ENCODE data around the gene EPN1.

EPN1 gene

GRCh38 chr19:55658846-55659459, 16.1 kb upstream of the EPN1 start:
- no peak for TF ChIP-seq YY1 (IDR thresholded peaks at IDR 0.05; ENCODE audit: low read depth)
- no peak for TF ChIP-seq FOXM1 (IDR thresholded peaks at IDR 0.05; ENCODE audit: borderline replicate concordance, low read depth)
- no peak for TF ChIP-seq ZBTB7A (IDR thresholded peaks at IDR 0.05; ENCODE audit: low read depth)
- TF ChIP-seq CREB1 (IDR thresholded peaks at IDR 0.05; ENCODE audit: low read depth): no peak
- no peak for TF ChIP-seq MAX (IDR thresholded peaks at IDR 0.05)
- no peak for TF ChIP-seq TEAD4 (IDR thresholded peaks at IDR 0.05)
- TF ChIP-seq EP300 (IDR thresholded peaks at IDR 0.05; ENCODE audit: borderline replicate concordance): no peak
- no peak for TF ChIP-seq TAF1 (IDR thresholded peaks at IDR 0.05; ENCODE audit: low read depth)
- TF ChIP-seq EGR1 (IDR thresholded peaks at IDR 0.05): no peak
- TF ChIP-seq RAD21 (IDR thresholded peaks at IDR 0.05; ENCODE audit: low read depth): no peak

GRCh38 chr19:55659822-55660221, 15.2 kb upstream of the EPN1 start:
- TF ChIP-seq RAD21 (IDR thresholded peaks at IDR 0.05; ENCODE audit: low read depth) (no peak), TCF12 (IDR thresholded peaks at IDR 0.05; ENCODE audit: low read depth) (no peak), TAF1 (IDR thresholded peaks at IDR 0.05; ENCODE audit: low read depth) (no peak), USF1 (IDR thresholded peaks at IDR 0.05) (no peak), CEBPB (IDR thresholded peaks at IDR 0.05) (no peak), REST (IDR thresholded peaks at IDR 0.05; ENCODE audit: low read depth) (no peak), FOXM1 (IDR thresholded peaks at IDR 0.05; ENCODE audit: borderline replicate concordance, low read depth) (no peak), ZBTB7A (IDR thresholded peaks at IDR 0.05; ENCODE audit: low read depth) (no peak), NFIC (IDR thresholded peaks at IDR 0.05) (no peak), EGR1 (IDR thresholded peaks at IDR 0.05) (no peak), YY1 (IDR thresholded peaks at IDR 0.05; ENCODE audit: low read depth) (no peak), TEAD4 (IDR thresholded peaks at IDR 0.05) (no peak), MAX (IDR thresholded peaks at IDR 0.05) (no peak), CREB1 (IDR thresholded peaks at IDR 0.05; ENCODE audit: low read depth) (no peak), EP300 (IDR thresholded peaks at IDR 0.05; ENCODE audit: borderline replicate concordance) (no peak)

- TF ChIP-seq REST (IDR thresholded peaks at IDR 0.05; ENCODE audit: low read depth): no peak
- no peak for TF ChIP-seq CEBPB (IDR thresholded peaks at IDR 0.05)
- TF ChIP-seq NFIC (IDR thresholded peaks at IDR 0.05): no peak
- TF ChIP-seq RAD21 (IDR thresholded peaks at IDR 0.05; ENCODE audit: low read depth): no peak
- no peak for TF ChIP-seq USF1 (IDR thresholded peaks at IDR 0.05)
- TF ChIP-seq ZBTB7A (IDR thresholded peaks at IDR 0.05; ENCODE audit: low read depth): no peak
- no peak for TF ChIP-seq CREB1 (IDR thresholded peaks at IDR 0.05; ENCODE audit: low read depth)
- no peak for TF ChIP-seq YY1 (IDR thresholded peaks at IDR 0.05; ENCODE audit: low read depth)
- no peak for TF ChIP-seq MAX (IDR thresholded peaks at IDR 0.05)
- TF ChIP-seq TAF1 (IDR thresholded peaks at IDR 0.05; ENCODE audit: low read depth): no peak
- TF ChIP-seq TCF12 (IDR thresholded peaks at IDR 0.05; ENCODE audit: low read depth): no peak
- no peak for TF ChIP-seq TEAD4 (IDR thresholded peaks at IDR 0.05)
- no peak for TF ChIP-seq EGR1 (IDR thresholded peaks at IDR 0.05)
- TF ChIP-seq EP300 (IDR thresholded peaks at IDR 0.05; ENCODE audit: borderline replicate concordance): no peak
Measured at GRCh38 chr19:55660404-55660803, 14.6 kb upstream of the EPN1 start.

- TF ChIP-seq EP300 (IDR thresholded peaks at IDR 0.05; ENCODE audit: borderline replicate concordance) (no peak), USF1 (IDR thresholded peaks at IDR 0.05) (no peak), YY1 (IDR thresholded peaks at IDR 0.05; ENCODE audit: low read depth) (no peak), RAD21 (IDR thresholded peaks at IDR 0.05; ENCODE audit: low read depth) (no peak)
Measured at GRCh38 chr19:55660991-55661390, 14.0 kb upstream of the EPN1 start.

- TF ChIP-seq FOXM1 (IDR thresholded peaks at IDR 0.05; ENCODE audit: borderline replicate concordance, low read depth) (no peak), ZBTB7A (IDR thresholded peaks at IDR 0.05; ENCODE audit: low read depth) (no peak), MAX (IDR thresholded peaks at IDR 0.05) (no peak), TAF1 (IDR thresholded peaks at IDR 0.05; ENCODE audit: low read depth) (no peak), RAD21 (IDR thresholded peaks at IDR 0.05; ENCODE audit: low read depth) (no peak), USF1 (IDR thresholded peaks at IDR 0.05) (no peak), EGR1 (IDR thresholded peaks at IDR 0.05) (no peak), CEBPB (IDR thresholded peaks at IDR 0.05) (no peak), TCF12 (IDR thresholded peaks at IDR 0.05; ENCODE audit: low read depth) (no peak), REST (IDR thresholded peaks at IDR 0.05; ENCODE audit: low read depth) (no peak), CREB1 (IDR thresholded peaks at IDR 0.05; ENCODE audit: low read depth) (no peak), NFIC (IDR thresholded peaks at IDR 0.05) (no peak), EP300 (IDR thresholded peaks at IDR 0.05; ENCODE audit: borderline replicate concordance) (no peak), TEAD4 (IDR thresholded peaks at IDR 0.05) (no peak), YY1 (IDR thresholded peaks at IDR 0.05; ENCODE audit: low read depth) (no peak)
Measured at GRCh38 chr19:55661826-55662225, 13.2 kb upstream of the EPN1 start.

Measured in Ishikawa (cell line).